ENCODE measurements around the gene KLK7.
"Not testable (repeated sequence)": the region's sequence is repeated elsewhere in the genome, so short reads cannot be mapped to it uniquely, and the experiment has no call there.

The KLK7 gene

DNA sequence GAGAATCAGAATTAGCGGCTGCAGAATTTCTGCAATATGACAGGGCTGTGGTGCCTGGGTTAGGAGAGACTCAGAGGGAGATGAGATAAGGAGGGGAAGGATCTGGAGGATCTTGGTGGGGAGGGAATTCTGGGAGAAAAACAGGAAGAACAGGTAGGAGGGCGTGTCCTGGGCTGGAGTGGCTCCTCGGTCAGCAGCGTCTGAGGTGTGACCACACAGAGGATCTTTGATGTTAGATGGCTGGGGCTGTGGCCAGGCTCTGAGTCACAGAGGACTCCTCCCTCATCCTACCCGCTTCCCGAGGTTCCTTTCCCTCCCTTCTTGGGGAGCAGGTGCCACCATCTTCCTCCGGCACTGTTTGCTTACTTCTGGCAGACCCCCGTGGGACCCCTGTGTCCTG, 8.0 kb downstream of the KLK7 start:
- DNase-seq (ENCODE audit: low spot score) = no peak

- no peak for DNase-seq (ENCODE audit: low spot score)
Observed at GRCh38 chr19:50974702-50975556, 8.8 kb downstream of the KLK7 start.

GRCh38 chr19:50972795-50973376, 10.8 kb downstream of the KLK7 start:
- no peak for DNase-seq (ENCODE audit: low spot score)

DNA sequence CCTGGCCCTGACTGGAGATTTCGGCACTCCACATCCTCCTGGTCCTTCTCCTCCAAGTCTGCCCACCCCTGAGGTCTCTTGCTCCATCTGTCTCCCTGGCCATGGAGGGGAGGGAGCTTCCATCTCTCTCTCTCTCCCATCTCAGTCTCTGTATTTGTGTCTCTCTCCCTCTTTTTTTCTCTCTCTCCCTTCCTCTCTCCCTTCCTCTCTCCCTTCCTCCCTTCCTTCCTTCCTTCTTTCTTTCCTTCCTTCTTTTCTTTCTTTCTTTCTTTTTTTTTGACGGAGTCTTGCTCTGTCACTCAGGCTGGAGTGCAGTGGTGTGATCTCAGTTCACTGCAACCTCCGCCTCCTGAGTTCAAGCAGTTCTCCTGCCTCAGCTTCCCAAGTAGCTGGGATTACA, 13.9 kb downstream of the KLK7 start:
- not testable (repeated sequence) for DNase-seq (ENCODE audit: low spot score)

DNA sequence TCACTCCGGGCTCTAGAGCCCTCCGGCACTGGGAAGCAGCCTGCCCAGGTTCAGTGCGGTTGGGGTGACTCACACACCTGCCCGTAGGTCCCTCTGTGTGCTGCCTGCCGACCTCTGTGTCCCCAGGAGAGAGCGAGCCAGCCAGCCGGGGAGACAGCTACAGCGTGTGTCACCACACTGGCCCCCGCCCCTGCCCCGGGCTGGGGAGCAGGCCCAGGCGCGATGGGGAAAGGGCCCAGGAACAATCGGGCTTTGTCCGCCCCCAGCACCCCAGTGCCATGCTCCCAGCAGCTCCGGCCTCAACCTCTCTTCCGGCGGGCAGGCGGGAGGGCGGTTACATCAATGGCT, 14.3 kb downstream of the KLK7 start, which contains the start of gene KLK6:
Gene KLK6, minus strand, starts transcription at position 179 of the 348 bp plus-strand sequence. CDS start 1,487 bp downstream, outside the sequence.
- no peak for DNase-seq (ENCODE audit: low spot score)

DNA sequence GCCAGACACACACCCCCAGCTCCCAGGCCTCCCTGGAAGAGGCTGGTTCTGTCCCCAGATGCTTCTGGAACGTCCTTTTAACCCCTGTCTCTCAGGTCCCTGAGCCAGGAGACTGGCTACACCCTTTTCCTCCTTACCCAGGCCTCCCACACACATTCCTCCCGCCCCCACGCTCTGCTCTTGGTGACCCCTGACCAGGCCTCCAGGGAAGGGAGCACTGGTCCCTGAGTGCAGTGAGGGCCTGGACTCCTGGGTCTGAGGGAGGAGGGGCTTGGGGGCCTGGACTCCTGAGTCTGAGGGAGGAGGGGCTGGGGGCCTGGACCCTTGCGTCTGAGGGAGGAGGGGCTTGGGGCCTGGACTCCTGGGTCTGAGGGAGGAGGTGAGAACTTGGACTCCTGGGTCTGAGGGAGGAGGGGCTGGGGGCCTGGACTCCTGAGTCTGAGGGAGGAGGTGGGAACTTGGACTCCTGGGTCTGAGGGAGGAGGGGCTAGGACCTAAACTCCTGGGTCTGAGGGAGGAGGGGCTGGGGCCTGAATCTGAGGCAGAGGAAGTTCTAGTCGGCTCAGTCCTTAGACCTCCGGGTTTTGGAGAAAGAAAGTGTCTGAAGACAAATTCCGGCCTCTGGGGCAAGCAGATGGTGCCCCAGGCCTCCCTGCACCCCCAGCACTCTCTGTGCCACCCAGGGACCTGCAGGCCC, 14.9 kb downstream of the KLK7 start:
- DNase-seq (ENCODE audit: low spot score) = no peak

- no peak for DNase-seq (ENCODE audit: low spot score)
Observed at GRCh38 chr19:50967929-50968715, 15.6 kb downstream of the KLK7 start.

GRCh38 chr19:50964266-50964665, 19.5 kb downstream of the KLK7 start:
- no peak for DNase-seq (ENCODE audit: low spot score)

DNA sequence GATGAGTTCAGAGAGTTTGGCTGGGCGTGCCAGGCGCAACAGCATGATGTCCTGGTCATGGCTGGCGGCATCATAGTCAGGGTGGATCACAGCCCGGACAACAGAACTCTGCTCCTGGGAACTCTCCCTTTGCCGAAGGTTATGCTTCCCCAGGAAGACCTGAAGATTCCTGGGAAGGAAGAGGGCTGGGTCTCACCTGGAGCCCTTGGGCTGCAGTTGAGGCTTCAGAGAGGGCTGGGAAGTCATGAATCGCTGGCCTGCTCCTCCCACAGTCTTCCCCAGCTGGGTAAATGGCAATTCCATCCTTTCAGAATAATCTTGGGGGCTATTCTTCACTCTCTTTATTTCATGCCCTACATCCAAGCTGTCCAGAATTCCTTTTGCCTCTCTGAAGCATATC, 20.3 kb downstream of the KLK7 start:
- DNase-seq (ENCODE audit: low spot score) = no peak

DNA sequence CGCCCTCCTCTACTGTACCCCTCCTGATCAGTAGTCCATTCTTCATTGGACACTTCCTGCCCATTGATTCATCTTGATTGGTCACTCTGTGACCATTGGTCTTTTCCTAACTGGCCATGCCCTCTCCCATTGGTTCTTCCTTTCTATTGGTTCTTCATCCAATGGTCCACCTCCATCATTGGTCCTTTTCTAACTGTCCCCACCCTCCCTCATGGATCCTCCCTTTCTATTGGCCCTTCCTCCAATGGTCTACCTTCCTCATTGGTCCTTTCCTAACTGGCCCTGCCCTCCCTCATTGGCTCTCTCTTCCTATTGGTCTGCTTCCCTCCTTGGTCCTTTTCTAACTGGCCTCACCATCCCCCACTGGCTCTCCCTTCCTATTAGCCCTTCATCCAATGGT, 21.5 kb downstream of the KLK7 start:
- no peak for DNase-seq (ENCODE audit: low spot score)

DNA sequence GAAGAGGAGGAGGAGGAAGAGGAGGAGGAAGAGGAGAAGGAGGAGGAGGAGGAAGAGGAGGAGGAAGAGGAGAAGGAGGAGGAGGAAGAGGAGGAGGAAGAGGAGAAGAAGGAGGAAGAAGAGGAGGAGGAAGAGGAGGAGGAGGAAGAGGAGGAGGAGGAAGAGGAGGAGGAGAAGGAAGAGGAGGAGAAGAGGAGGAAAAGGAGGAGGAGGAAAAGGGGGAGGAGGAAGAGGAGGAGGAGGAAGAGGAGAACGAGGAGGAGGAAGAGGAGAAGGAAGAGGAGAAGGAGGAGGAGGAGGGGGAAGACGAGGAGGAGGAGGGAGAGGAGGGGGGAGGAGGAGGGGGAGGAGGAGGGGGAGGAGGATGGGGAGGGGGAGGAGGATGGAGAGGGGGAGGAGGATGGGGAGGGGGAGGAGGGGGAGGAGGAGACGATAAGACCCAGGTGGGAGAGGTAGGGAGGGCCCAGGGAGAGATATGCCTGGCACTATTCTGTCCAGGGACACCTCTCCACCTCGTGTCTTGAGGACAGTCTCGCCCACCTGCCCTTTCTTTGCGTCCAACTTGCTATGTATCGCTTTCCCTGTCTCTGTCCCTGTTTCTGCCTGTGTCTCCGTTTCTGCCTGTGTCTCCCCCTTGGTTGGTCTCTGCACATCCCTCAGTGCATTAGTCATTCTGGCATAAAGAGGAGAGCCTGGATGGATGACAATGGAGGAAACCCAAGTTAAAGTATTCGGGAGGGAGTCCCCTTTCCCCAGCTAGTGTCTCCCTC, 23.8 kb downstream of the KLK7 start:
- DNase-seq (ENCODE audit: low spot score) = no peak

DNA sequence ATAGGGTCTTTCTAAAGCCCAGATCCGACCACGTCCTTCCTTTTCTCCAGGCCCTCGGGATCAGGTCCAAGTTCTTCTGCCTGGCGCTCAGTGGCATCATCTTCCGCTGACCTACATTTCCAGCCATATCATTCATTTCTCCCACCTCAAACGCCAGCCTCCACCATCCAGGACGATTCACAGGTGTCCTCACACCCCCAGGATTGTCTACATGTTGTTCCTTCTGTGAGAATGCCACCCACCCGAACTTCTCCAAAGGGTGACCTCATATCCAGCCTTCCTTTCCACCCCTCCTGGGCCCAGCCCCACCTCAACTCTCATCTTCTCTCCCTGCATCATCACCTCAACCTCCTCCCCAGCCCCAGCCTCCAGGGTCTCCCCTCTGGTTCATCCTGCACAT, 26.1 kb downstream of the KLK7 start:
- DNase-seq (ENCODE audit: low spot score) = no peak

GRCh38 chr19:50952910-50953309, 30.8 kb downstream of the KLK7 start, which contains the start of gene KLK5:
Gene KLK5, minus strand, starts transcription at chr19:50953038. Its CDS starts 381 bp downstream, at chr19:50952657.
- DNase-seq (ENCODE audit: low spot score) = no peak

GRCh38 chr19:50949861-50950260, 33.9 kb downstream of the KLK7 start:
- no peak for DNase-seq (ENCODE audit: low spot score)

- DNase-seq (ENCODE audit: low spot score) = no peak
Observed at GRCh38 chr19:50947123-50947522, 36.6 kb downstream of the KLK7 start.

DNA sequence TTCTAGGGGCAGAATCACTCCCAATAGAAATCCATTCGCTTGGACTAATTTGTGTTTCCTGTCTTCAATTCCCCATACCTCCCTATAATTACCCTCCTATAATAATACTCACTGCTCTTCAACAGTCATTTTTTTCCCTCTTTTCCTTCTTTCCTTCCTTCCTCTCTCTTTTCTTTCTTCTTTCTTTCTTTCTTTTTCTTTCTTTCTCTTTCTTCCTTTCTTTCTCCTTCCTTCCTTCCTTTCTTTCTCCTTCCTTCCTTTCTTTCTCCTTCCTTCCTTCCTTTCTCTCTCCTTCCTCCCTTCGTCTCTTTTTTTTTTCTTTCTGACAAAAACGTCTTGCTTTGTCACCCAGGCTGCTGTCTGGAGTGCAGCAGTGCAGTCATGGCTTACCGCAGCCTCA, 38.9 kb downstream of the KLK7 start:
- DNase-seq (ENCODE audit: low spot score) = no peak

DNA sequence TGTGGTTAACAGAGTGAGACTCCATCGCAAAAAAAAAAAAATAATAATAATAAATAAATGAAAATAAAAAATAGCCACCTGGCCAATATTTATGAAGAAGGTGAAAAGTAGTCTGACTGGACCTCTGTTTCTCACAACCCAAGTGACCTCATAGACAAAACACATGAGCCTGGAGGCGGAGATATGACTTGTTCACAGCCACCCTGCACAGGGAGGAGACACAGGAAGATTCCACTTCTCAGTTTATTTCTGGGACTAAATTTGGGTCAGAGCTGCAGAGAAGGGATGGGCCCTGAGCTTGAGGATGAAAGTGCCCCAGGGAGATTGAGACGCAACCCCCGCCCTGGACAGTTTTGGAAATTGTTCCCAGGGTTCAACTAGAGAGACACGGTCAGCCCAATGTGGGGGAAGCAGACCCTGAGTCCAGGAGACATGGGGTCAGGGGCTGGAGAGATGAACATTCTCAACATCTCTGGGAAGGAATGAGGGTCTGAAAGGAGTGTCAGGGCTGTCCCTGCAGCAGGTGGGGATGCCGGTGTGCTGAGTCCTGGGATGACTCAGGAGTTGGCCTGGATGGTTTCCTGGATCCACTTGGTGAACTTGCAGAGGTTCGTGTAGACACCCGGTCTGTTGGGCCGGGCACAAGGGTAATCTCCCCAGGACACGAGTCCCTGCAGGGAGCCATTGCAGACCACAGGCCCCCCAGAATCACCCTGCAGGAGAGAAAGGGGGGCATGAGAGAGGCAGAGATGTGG, 40.5 kb downstream of the KLK7 start:
- DNase-seq (ENCODE audit: low spot score) = no peak

GRCh38 chr19:50939596-50939995, 44.1 kb downstream of the KLK7 start:
- DNase-seq (ENCODE audit: low spot score) = no peak

DNA sequence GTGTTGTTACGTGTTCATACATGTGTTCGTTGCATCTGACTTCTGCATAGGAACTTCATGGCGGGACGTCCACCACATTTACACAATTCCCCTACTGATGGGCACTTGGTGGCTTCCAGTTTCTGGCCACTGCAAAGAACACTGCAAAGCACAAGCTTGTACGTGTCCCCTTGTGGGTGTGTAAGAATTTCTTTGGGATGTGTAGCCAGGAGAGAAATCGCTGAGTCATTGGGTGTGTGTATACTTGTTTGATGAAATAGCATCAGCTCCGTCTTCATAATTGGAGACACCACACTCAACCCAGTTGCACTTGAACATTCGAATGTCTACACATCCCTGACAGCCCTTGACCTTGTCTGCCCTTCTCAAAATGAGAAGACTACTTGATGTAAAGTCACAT, 50.1 kb downstream of the KLK7 start:
- DNase-seq (ENCODE audit: low spot score) = peak; percentile 47

GRCh38 chr19:50932690-50933083, 51.0 kb downstream of the KLK7 start:
- DNase-seq (ENCODE audit: low spot score) = no peak

All from hematopoietic multipotent progenitor cell treated with erythropoietin and hydrocortisone succinate and interleukin-3 and kit ligand, for 15 days (in vitro differentiated cells).